Measurements from ENCODE around the gene HK1. TPM values are rescaled to one million over a fixed set of nuclear protein-coding genes. Genes with fewer than 3 reads are reported as not detected.

Gene HK1
- polyA plus RNA-seq, 1 experiment, result 47.5 TPM

- Histone ChIP-seq H3K27me3 (ENCODE audit: control insufficient read depth, insufficient read depth, low read length) (no peaks in the 10 kb centered on the region), H3K4me3 (ENCODE audit: low read depth, low read length) (no peak overlapping the region), H3K36me3 (ENCODE audit: control insufficient read depth, insufficient read depth, low read length) (peaks cover 13% of the 10 kb centered on the region)
- TF ChIP-seq, protein P1, sequence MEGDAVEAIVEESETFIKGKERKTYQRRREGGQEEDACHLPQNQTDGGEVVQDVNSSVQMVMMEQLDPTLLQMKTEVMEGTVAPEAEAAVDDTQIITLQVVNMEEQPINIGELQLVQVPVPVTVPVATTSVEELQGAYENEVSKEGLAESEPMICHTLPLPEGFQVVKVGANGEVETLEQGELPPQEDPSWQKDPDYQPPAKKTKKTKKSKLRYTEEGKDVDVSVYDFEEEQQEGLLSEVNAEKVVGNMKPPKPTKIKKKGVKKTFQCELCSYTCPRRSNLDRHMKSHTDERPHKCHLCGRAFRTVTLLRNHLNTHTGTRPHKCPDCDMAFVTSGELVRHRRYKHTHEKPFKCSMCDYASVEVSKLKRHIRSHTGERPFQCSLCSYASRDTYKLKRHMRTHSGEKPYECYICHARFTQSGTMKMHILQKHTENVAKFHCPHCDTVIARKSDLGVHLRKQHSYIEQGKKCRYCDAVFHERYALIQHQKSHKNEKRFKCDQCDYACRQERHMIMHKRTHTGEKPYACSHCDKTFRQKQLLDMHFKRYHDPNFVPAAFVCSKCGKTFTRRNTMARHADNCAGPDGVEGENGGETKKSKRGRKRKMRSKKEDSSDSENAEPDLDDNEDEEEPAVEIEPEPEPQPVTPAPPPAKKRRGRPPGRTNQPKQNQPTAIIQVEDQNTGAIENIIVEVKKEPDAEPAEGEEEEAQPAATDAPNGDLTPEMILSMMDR (IDR thresholded peaks at IDR 0.05; ENCODE audit: insufficient read depth, low read depth, low read length), result no peak
- POLR2A ChIA-PET, result no interaction called here
- CTCF ChIA-PET, result interaction anchor here (2.2 kb wide), 1 partner anchor 12 kb away, joined by 13 read pairs; no protein-coding TSS in a partner anchor
- DNase-seq (ENCODE audit: low read depth), result no peak
Observed at GRCh38 chr10:69404786-69405185, 126.5 kb downstream of the HK1 start.

GRCh38 chr10:69405221-69405620 lies 126.9 kb downstream of the HK1 start:
- no peak for DNase-seq (ENCODE audit: low read depth)
- TF ChIP-seq, protein P1 (IDR thresholded peaks at IDR 0.05; ENCODE audit: insufficient read depth, low read depth, low read length), result no peak
- Histone ChIP-seq H3K27me3 (ENCODE audit: control insufficient read depth, insufficient read depth, low read length) (no peaks in the 10 kb centered on the region), H3K4me3 (ENCODE audit: low read depth, low read length) (no peak overlapping the region), H3K36me3 (ENCODE audit: control insufficient read depth, insufficient read depth, low read length) (peaks cover 12% of the 10 kb centered on the region)
- POLR2A ChIA-PET, result no interaction called here
- CTCF ChIA-PET, result interaction anchor here (0.7 to 1.6 kb wide), 2 partner anchors 14 to 391 kb away, joined by 3 to 4 read pairs; no protein-coding TSS in a partner anchor

DNA sequence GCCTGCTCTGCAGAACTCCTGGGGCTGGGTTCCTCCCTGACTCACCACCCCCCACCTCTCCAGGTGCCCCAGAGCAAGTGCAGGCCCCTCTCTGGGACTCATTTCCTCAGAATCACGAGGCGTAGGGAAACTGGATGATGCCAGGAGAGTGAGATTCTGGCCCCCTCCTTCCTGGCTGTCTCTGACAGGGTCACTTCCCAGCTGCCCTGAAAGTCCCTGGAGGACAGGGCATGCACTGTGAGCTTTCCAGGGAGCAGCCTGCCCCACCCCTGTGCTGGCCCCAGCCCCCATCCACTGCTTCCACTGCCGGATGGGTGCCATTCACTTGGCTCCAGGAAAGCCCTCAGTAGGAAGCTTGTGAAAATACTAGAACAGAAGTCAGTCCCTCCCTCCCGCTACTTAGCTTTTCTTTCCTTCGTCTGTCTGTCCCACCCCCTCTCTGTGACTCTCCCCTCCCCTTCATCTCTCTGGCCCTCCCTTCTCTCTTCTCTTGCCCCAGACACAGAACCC lies 128.1 kb downstream of the HK1 start:
- no peaks in the 10 kb centered on the region for H3K27me3 ChIP-seq (ENCODE audit: control insufficient read depth, insufficient read depth, low read length)
- DNase-seq (ENCODE audit: low read depth), result no peak
- CTCF ChIA-PET, result interaction anchor here (1.6 to 3.2 kb wide), 4 partner anchors 8 to 169 kb away, joined by 4 to 24 read pairs (median 16); no protein-coding TSS in a partner anchor
- POLR2A ChIA-PET, result interaction anchor here (0.6 kb wide), 1 partner anchor 87 kb away, joined by 4 read pairs; no protein-coding TSS in a partner anchor
- no peak overlapping the region for H3K4me3 ChIP-seq (ENCODE audit: low read depth, low read length)
- H3K36me3 ChIP-seq (ENCODE audit: control insufficient read depth, insufficient read depth, low read length), result peaks cover 3% of the 10 kb centered on the region
- TF ChIP-seq, protein P1 (IDR thresholded peaks at IDR 0.05; ENCODE audit: insufficient read depth, low read depth, low read length), result no peak

DNA sequence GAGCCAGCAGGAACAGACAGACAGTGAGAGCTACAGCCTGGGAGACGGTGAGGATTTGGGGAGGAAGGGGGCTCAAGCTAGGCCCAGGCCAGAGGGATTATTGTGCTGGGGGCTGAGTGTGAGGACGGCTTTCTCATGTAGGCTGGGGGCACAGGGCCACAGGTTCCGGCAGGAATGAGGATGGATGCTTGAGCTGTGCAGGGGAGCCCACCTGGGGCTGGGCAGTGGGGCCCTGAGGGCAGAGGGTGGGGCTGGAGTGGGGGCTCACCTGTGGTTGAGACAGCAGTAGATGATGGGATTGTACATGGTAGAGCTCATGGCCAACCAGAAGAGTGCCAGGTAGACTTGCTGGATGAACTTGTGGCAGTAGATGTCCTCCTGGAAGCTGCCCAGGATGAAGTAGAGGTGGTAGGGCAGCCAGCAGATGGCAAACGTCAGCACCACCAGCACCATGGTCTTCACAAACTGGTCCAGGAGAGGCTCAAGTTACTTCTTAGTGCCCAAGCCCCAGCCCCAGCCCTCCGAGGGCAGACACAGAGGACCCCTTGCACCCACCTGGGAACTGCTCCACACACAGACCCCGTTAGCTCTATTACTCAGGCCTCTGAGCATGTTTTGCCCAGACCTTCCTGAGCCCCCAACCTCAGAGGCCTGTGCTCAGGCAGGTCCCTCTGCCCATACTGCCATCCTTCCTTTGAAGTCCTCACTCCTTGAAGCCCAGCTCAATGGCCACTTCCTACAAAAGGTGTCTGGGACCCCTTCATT lies 128.7 kb downstream of the HK1 start:
- POLR2A ChIA-PET, result interaction anchor here (0.6 kb wide), 2 partner anchors 49 to 168 kb away, joined by 3 read pairs; no protein-coding TSS in a partner anchor
- CTCF ChIA-PET, result interaction anchor here (0.8 to 3.2 kb wide), 9 partner anchors 8 to 174 kb away, joined by 3 to 24 read pairs (median 7); no protein-coding TSS in a partner anchor

More for the DNA sequence above, 128.7 kb downstream of the HK1 start:
- DNase-seq (ENCODE audit: low read depth), result no peak
- Histone ChIP-seq H3K27me3 (ENCODE audit: control insufficient read depth, insufficient read depth, low read length) (no peaks in the 10 kb centered on the region), H3K36me3 (ENCODE audit: control insufficient read depth, insufficient read depth, low read length) (peaks cover 2% of the 10 kb centered on the region), H3K4me3 (ENCODE audit: low read depth, low read length) (no peak overlapping the region)
- TF ChIP-seq, protein P1 (IDR thresholded peaks at IDR 0.05; ENCODE audit: insufficient read depth, low read depth, low read length), result no peak

Measured in BJ (cell line).